Right atrium auricular region (tissue), 2 donors: ENCODE data around the gene ATP11A. TPM values are rescaled to one million over a fixed set of nuclear protein-coding genes. Genes with fewer than 3 reads are reported as not detected.

Experiments used
- DNase-seq: peaks from one replicate; pipeline ENCODE4 v3.0.0-alpha.2; 2019; ENCODE audit warnings: low spot score
- H3K27ac ChIP-seq, 2 donors: fragments of 200-600 bp; sonication (generic); 1 replicate in 1 of 2; 2 replicates in 1 of 2; pipeline ENCODE4 v1.5.1; 2016 to 2019
- H3K27me3 ChIP-seq, 2 donors: fragments of 200-600 bp; sonication (generic); one replicate each; pipeline versions ENCODE4 v1.5.1 to v1.6.0; 2017 to 2019
- H3K36me3 ChIP-seq: fragments of 200-600 bp; sonication (generic); one replicate; pipeline ENCODE4 v1.5.1; 2016
- H3K4me1 ChIP-seq, 2 donors: fragments of 200-600 bp; sonication (generic); one replicate each; pipeline versions ENCODE4 v1.5.1 to v1.6.0; 2017 to 2019
- H3K4me3 ChIP-seq, 2 donors: fragments of 200-600 bp; sonication (generic); 1 replicate in 1 of 2; 2 replicates in 1 of 2; pipeline ENCODE4 v1.5.1; 2017 to 2019; ENCODE audit warnings: mild to moderate bottlenecking in 1 of 2, moderate library complexity in 1 of 2
- H3K9me3 ChIP-seq, 2 donors: fragments of 200-600 bp; sonication (generic); one replicate each; pipeline ENCODE4 v1.5.1; 2019
- total RNA-seq, 2 donors: library from RNA; depleted of rRNA; stranded (reverse); fragments of >200 nt; gene quantifications; one replicate each; pipeline ENCODE4 v1.1.0, GENCODE V29; 2016
- TF ChIP-seq, protein P1 (sequence below), 2 donors: fragments of 200-600 bp; sonication (generic); IDR thresholded peaks; one replicate each; pipeline ENCODE4 v1.5.1; 2019; ENCODE audit warnings: antibody characterized with exemption in 2 of 2

ATP11A gene
- total RNA-seq, 2 donors from 2014 or later, result 31.8 to 48.6 TPM

DNA sequence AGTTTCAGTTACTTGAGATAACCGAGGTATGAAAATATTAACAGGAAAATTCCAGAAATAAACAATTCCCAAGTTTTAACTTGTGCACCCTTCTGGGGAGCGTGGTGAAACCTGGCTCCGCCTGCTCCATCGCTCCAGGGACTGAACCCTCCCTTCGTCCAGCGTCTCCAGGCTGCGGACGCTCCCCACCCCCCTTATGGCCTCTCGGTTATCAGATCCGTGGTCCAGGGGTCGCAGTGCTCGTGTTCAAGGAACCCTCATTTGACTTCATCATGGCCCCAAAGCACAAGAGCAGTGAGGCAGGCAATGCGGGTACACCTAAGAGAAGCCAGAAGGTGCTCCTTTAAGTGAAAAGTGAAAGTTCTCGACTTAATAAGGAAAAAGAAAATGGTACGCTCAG is 71.1 kb downstream of the ATP11A start:
- Histone ChIP-seq H3K36me3 (no peaks in the 10 kb centered on the region), H3K9me3 (no peaks in the 10 kb centered on the region), H3K4me3 (peak overlapping the region in 1 of 2 donors; percentile 28), H3K27ac (peak overlapping the region in 1 of 2 donors; percentile 56), H3K4me1 (peaks cover 0 to 16% of the 10 kb centered on the region in 2 donors), H3K27me3 (no peaks in the 10 kb centered on the region)
- DNase-seq, result no peak
- TF ChIP-seq, protein P1, sequence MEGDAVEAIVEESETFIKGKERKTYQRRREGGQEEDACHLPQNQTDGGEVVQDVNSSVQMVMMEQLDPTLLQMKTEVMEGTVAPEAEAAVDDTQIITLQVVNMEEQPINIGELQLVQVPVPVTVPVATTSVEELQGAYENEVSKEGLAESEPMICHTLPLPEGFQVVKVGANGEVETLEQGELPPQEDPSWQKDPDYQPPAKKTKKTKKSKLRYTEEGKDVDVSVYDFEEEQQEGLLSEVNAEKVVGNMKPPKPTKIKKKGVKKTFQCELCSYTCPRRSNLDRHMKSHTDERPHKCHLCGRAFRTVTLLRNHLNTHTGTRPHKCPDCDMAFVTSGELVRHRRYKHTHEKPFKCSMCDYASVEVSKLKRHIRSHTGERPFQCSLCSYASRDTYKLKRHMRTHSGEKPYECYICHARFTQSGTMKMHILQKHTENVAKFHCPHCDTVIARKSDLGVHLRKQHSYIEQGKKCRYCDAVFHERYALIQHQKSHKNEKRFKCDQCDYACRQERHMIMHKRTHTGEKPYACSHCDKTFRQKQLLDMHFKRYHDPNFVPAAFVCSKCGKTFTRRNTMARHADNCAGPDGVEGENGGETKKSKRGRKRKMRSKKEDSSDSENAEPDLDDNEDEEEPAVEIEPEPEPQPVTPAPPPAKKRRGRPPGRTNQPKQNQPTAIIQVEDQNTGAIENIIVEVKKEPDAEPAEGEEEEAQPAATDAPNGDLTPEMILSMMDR (IDR thresholded peaks at IDR 0.05), result no peak

DNA sequence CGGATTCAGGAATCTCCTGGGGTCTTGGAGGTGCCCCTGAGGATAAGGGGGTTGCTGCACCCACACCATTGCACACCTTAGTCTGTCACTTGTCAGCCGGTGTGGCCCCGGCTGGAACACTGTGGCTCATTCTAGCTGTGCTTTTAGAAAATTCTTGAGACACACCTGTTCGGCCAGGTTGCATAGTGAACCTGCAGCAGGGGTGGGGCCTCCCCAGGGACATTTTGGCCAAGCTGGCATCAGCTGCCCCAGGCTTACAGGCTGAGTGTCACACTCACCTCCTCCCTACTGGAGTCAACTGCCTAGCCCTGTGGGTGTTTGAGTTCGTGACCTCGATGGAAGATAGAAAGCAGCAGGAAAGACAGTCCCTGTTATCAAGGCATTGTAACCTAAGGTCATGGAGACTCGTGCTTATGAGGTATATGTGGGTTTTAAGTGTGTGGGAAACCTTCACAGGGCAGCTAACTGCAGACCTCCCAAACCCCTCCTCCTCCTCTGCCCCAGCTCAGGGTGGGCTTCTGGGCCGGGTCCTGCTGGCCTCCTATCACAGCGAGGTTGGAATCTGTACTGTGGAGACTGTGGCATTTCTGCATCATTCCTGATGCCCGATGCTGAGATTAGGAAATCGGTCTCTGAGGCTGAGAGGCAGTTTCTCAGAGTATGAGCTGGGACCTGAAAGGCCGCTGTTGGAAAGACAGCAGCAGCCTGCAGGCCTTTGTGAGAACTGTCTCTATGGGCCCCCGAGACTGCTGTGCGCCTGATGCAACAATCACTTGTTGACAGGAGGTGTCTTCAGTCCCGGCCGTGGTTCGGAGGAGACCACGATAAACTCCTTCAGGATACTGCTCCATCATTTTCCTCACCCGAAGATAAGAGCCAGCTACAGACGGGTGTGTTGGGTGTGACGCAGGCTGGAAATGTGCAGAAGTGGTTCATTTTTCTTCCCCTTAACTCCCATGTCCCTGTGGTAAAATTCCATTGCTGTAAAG is 72.2 kb downstream of the ATP11A start:
- TF ChIP-seq, protein P1 (IDR thresholded peaks at IDR 0.05), result peak in 1 of 2 donors; percentile 20
- H3K4me3 ChIP-seq, result no peak overlapping the region
- H3K36me3 ChIP-seq, result no peaks in the 10 kb centered on the region
- H3K9me3 ChIP-seq, result no peaks in the 10 kb centered on the region
- peak overlapping the region; percentile 36 to 56 for H3K27ac ChIP-seq
- DNase-seq, result peak; percentile 87
- peaks cover 0 to 16% of the 10 kb centered on the region in 2 donors for H3K4me1 ChIP-seq
- no peaks in the 10 kb centered on the region for H3K27me3 ChIP-seq

DNA sequence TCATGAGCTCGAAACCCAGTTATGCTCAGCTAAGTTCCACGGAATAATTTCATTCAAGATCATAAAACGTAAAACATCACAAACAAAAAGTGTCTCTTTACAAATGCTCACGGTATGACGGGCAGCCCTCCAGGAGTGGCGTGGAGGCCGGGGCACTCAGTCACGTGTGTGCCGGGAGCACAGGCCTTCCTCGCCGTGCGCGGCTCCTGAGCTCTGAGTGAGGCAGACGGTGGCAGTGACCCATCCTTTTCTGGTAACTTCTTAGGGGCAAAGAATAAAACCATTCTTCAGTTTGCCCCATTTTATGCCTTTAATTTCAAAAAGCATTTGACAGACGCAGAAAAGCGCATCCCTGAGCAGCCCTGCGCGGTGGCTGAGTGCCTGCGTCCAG is 72.8 kb downstream of the ATP11A start:
- Histone ChIP-seq H3K27ac (peak overlapping the region; percentile 36 to 56), H3K4me3 (no peak overlapping the region), H3K27me3 (no peaks in the 10 kb centered on the region), H3K4me1 (peaks cover 0 to 16% of the 10 kb centered on the region in 2 donors), H3K9me3 (no peaks in the 10 kb centered on the region), H3K36me3 (no peaks in the 10 kb centered on the region)
- TF ChIP-seq, protein P1 (IDR thresholded peaks at IDR 0.05), result no peak
- no peak for DNase-seq

DNA sequence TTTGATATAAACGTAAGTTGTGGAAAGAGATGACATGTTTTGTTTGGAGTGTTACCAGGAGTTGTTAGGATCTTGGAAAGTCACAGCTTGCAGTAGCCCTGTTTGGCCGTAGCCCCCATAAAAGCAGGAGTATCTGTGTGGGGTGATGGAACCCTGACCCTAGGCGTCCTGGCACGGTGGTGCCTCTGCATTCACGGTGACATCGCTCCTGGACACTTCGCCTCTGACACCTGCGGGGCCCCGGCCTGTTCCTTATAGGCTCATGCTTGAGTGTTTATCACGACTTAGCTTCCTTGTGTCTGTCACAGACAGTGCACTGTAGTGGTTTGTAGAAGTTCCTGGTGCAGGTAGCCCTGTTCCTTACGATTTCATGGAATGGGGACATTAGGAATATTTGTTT is 74.2 kb downstream of the ATP11A start:
- no peaks in the 10 kb centered on the region for H3K9me3 ChIP-seq

DNA sequence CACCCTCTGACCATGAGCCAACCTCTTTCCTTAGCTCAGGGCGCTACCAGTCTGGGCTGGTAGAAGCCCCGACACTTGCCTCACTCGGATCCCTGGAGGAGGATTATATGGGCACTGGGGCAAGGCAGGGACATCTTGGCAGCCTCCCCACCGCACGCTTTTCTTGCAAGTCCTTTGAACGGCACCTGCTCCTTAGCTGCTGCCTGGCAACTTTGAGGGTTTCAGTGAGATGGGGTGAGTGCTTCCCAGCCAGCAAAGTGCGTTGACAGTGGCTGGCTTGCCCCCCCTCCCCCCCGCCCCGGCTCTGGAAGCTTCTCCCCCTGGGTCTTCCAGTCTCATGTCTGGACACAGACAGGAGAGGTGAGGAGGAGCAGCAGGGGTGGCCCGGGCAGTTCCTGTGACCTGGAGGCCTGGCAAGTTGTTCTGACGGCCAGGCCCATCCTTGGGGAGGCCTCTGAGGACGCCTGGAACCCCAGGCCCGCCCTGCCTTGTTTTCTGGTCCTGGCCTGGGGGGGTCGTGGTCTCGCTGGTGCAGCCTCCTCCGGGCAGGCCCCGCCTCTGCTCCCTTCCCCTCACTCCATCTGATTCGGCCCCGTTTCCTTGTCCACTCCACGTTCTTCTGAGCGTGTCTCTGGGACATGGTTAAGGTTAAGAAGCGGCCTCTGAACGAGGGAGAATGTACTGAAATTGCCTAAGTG is 75.2 kb downstream of the ATP11A start:
- TF ChIP-seq, protein P1 (IDR thresholded peaks at IDR 0.05), result no peak
- no peak overlapping the region for H3K4me3 ChIP-seq
- no peaks in the 10 kb centered on the region for H3K27me3 ChIP-seq
- no peaks in the 10 kb centered on the region for H3K9me3 ChIP-seq
- H3K36me3 ChIP-seq, result no peaks in the 10 kb centered on the region
- no peak for DNase-seq
- H3K4me1 ChIP-seq, result peaks cover 0 to 30% of the 10 kb centered on the region in 2 donors
- no peak overlapping the region for H3K27ac ChIP-seq

More for the DNA sequence above, 74.2 kb downstream of the ATP11A start:
- no peak overlapping the region for H3K27ac ChIP-seq
- H3K4me1 ChIP-seq, result peaks cover 0 to 20% of the 10 kb centered on the region in 2 donors
- TF ChIP-seq, protein P1 (IDR thresholded peaks at IDR 0.05), result no peak
- H3K4me3 ChIP-seq, result no peak overlapping the region
- no peaks in the 10 kb centered on the region for H3K36me3 ChIP-seq
- no peak for DNase-seq
- H3K27me3 ChIP-seq, result no peaks in the 10 kb centered on the region
